Fibroblast of skin of left quadriceps (primary cell): ENCODE results near the gene SCNN1B.
"Not testable (repeated sequence)": the region's sequence is repeated elsewhere in the genome, so short reads cannot be mapped to it uniquely, and the experiment has no call there.

Experiments used
- DNase-seq, 2 experiments: peaks; one replicate each; pipeline ENCODE4 v3.0.0-alpha.2; 2013; ENCODE audit warnings: low read depth in 2 of 2

SCNN1B gene

DNA sequence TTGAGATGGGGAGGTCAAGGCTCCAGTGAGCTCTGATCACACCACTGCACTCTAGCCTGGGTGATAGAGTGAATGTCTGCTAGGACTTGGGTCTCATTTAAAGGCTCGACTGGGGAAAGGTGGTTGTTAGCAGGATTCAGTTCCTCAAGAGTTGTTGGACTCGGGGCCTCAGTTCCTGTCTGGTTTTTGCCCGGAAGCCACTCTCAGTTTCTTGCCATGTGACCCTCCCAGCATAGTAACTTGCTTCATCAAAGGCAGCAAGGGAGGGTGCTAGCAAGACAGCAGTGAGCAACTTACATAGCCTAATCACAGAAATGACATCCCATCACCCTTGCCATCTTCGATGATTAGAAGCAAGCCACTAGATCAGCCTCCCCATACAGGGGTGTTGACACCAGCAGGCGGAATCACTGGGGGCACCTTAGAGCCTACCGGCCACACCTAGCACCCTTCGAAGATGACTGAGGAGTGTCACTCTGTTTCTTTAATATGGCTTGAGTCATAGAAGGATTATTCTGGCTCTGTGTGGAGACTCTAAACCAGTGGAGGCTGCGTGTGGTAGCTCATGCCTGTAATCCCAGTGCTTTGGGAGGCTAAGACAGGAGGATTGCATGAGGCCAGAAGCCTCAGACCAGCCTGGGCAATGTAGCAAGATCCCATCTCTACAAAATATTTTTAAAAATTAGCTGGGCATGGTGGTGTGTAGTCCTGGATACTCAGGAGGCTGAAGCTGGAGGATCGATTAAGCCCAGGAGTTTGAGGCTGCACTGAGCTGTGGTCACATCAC, 13.2 kb upstream of the SCNN1B start:
- no peak for DNase-seq

DNA sequence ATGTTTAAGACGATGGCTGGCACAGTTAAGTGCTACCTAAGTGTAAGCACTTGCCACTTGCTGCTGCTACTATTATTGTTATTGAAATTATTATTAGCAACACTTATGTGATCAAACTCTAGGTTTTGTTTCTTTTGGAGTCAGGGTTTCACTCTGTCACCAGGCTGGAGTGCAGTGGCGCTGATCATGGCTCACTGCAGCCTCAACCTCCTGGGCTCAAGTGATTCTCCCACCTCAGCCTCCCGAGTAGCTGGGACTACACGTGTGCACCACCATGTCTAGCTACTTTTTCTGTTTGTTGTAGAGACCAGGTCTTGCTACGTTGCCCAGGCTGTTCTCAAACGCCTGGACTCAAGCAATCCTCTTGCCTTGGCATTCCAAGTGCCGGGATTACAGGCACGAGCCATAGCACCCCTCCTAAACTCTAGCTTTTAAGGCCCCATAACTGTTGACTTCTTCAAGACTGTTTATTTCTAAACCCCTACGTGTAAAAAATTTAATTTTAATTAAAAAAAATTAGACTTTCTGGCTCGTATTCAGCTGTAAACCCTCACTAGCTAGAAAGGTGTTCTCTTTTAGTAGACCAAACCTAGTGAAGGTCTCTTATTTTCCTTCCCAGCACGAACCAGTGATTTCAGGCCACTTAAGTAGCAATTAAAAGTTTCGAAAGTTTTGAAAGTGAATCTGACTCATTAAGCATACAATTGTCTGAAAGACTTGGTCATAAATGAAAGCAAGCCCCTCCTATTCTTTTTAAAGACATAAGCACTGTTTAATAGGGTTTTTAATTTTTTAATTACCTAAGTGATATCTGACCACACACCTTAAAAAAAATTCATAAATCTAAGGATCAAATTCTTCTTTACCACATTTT, 11.7 kb upstream of the SCNN1B start:
- DNase-seq: no peak

DNA sequence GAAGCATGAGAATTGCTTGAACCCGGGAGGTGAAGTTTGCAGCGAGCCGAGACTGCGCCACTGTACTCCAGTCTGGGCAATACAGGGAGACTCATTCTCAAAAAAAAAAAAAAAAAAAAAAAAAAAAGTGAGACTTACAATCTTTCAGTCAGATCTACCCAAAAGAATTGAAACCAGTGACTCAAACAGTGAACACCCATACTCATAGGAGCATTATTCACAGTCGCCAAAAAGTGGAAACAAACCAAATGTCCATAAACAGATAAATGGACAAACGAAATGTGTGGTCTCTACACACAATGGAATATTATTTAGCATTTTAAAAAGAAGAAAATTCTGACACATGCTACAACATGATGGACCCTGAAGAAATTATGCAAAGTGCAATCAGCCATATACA, 9.1 kb upstream of the SCNN1B start:
- no peak for DNase-seq

DNA sequence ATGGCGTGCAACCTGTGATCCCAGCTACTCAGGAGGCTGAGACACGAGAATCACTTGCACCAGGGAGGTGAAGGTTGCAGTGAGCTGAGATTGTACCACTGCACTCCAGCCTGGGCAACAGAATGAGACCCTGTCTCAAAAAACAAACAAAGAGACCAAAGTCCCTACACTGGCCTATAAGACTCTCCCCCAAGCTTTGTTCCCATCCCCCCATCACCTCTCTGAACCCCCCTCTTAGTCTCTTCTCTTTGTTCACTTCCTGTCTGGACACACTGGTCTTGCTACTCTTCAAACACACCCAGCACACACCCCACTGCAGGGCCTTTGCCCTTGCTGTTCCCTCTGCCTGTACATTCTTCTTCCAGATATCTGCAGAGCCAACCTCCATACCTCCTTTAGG, 7.8 kb upstream of the SCNN1B start:
- DNase-seq: no peak

DNA sequence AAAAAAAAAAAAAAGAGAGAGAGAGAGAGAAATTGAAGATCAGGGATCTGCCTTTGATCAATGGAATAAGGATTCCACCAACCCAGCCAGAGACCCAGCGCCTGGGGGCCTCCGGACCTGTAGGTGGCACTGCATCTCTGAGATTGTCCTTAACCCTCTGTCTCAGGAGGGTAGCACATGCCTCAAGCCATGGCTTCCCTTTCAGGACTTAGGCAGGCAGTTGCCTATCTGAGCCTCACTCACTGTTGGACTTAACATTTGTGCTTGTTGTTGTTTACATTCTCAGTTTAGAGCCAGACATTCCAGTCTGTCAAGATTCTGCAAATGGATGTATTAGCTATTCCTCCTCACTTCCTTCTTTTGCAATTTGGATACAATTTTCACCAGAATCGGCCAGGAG, 5.1 kb upstream of the SCNN1B start:
- DNase-seq: no peak

DNA sequence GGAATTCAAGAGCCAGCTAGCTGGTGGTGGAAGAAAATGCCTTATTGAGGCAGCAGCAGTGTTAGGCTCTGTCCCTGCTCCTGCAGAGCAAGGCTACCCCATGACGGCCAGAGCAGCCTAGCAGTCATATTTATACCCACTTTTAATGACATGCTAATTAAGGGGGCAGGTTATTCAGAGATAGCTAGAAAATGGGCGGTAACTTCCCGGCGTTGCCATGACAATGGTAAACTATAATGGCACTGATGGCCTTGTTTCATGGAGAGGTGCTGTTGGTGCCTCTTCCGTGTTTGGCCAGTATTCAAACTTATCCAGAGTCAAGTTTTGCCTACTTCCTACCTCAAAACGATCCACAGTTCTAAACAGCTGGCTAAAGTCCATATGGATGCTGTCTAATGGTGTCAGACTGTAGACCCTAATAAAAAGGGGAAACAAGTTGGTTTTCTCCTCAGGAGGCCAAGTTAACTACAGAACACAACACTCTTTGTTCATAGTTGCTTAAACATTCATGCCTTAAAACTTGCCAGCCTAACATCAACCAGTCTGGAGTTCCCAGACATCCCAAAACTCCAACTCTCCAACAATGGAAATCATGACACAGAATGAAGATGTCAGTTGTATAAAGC, 3.7 kb upstream of the SCNN1B start:
- no peak for DNase-seq

DNA sequence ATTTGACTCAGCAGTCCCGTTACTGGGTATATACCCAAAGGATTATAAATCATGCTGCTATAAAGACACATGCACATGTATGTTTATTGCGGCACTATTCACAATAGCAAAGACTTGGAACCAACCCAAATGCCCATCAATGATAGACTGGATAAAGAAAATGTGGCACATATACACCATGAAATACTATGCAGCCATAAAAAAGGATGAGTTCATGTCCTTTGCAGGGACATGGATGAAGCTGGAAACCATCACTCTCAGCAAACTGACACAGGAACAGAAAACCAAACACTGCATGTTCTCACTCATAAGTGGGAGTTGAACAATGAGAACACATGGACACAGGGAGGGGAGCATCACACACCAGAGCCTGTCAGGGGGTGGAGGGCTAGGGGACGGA, 2.3 kb upstream of the SCNN1B start:
- DNase-seq: not testable (repeated sequence)

DNA sequence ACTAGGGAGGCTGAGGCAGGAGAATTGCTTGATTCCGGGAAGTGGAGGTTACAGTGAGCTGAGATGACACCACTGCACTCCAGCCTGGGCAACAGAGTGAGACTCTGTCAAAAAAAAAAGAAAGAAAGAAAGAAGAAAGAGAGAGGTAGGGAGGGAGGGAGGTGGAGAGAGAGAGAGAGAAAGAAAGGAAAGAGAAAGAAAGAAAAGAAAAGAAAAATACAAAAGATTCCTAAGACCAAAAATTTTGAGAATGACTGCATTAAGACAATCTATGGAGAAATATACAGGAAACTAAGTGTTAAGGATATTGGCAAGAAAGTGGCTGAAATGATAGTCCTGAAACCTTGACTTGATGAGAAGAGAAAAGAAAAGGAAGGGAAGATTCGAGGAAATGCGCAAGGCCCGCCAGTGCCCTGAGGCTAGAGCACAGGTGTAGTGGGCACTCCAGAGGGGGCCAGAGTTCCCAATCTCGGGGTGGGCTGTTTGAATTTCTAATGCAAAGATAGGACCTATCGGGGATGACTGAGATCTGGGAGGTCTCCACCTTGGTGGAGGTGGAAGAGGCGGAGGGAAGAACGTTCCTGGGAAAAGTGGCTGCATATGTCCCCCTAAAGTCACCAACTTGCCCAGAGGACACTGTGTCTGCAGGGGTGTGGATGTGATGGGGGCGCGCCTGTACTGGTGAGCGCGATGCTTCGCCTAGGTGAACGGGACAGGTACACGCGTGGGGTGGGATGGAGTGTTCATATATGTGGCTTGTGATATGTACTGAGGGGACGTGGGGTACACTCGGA, 654 bp upstream of the SCNN1B start:
- DNase-seq: no peak

DNA sequence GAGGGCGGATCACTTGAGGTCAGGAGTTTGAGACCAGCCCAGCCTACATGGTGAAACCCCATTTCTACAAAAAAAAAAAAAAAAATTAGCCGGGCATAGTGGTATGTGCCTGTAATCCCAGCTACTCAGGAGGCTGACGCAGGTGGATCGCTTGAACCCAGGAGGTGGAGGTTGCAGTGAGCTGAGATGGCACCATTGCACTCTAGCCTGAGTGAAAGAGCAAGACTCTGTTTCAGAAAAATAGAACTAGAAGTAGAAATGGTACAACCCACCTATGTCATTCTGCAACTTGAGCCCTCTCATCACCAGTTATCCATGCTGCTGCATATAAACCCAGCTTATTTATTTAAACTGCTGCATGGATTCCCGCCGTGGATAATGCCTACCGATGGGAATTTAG, 1.6 kb downstream of the SCNN1B start:
- DNase-seq: no peak

DNA sequence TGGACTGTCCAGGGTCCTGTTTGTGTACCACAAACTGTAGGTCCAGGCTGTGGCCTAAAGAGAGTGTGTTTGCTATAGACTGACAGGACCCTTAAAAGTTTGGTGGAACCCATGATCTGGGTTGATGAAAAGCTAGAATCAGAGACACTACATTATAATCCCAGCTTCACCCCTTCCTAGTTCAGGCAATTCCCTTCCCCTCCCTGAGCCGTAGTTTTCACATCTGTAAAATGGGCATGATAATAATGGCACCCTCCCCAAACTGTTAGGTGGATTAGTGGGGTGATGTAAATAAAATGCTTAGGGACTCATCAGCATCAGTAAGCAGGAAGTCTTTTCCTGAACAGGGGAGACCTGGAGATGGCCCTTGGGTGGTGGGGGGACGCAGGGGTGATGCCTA, 2.5 kb downstream of the SCNN1B start:
- no peak for DNase-seq

DNA sequence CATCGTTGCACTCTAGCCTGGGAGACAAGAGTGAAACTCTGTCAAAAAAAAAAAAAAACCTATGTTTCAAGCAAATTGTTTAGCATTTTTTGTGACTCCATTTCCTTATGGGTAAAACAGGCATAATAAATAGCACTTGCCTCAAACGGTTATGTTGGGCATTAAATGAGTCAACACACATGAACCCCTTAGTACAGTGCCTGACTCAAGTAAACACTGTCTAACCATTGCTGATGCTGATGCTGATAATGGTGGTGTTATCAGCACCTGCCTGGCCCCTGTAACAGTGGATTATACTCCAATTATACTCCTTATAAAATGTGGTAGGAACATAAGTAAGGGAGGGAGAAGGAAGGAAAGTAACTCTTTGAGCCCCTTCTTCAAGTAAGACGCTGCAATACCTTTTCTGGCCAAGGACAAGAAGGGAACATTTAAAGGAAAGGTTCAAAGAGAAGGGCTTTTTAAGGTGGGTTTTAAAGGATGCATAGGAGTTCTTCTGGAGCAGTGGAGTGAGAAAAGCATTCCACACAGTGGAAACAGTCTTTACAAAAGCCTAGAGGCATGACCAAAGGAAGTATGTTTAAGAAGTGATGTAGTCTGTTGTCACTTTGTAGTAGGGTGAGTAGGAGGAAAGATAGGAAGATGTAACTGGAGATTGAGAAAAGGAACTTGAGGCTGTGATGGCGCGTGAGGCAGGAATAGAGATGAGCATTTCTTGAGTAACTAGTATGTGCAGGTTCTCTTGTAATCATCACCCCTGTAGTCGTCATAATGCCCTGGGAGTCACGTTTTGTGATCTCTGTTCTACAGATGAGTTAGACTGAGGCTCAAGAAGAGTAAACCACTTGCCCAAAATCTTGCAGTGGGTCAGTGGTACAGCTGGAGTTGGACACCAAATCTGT, 4.3 kb downstream of the SCNN1B start:
- DNase-seq: no peak

DNA sequence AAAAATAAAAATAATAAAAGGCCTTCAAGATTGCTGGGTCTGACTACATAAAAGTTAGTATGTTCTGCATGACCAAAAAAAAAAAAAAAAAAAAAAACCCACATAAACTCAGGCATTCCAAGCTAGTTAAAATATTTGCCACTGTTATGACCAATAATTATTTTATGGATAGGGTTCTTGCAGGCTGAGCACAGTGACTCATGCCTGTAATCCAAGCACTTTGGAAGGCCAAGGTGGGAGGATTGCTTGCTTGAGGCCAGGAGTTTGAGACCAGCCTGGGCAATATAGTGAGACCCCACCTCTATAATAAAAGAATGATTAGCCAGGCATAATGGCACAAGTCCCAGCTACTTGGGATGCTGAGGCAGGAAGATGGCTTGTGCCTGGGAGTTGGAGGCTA, 8.1 kb downstream of the SCNN1B start:
- DNase-seq: no peak

DNA sequence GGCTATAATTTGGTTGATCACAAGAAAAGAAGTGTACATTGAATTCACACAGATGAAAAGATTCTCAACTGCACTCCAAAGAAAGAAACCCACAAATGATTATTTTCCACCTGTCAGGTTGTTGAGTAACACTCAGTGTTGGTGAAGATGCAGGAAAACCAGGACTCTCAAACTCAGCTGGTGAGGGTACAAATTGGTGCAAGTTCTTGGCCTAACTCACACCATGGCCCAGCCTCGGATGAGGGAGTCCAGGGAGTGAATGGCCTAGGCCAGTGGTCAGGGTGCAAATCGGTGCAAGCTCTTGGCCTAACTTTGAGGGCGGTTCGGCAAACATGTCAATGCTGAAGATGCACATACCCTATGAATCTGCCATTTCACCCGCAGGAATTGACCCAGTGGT, 8.6 kb downstream of the SCNN1B start:
- no peak for DNase-seq

DNA sequence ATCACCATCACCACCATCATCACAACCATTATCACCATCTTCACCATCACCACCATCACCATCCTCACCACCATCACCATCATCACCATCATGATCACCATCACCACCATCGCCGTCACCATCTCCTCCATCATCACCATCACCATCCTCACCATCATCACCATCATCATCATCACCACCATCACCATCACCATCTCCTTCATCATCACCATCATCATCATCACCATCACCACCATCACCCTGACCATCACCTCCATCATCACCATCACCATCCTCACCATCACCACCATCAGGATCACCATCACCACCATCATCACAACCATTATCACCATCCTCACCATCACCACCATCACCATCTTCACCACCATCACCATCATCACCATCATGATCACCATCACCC, 14.1 kb downstream of the SCNN1B start:
- no peak for DNase-seq

DNA sequence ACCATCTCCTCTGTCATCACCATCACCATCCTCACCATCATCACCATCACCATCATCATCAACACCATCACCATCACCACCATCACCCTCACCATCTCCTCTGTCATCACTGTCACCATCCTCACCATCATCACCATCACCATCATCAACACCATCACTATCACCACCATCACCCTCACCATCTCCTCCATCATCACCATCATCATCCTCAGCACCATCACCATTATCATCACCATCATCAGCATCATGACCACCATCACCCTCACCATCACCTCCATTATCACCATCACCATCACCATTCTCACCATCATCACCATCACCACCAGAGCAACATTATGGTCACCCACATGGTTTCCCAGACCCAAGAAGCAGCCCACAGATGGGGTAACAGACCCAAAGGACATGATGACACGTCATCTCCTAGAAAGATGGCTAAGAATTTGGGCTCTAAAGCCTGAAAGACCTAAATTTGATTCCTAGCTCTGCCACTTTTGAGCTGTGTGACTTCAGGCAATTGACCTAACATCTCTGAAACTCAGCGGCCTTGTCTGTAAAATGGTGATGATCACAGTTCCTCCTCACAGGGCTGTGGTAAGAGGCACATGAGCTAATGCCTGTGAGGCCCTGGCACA, 14.6 kb downstream of the SCNN1B start:
- no peak for DNase-seq

DNA sequence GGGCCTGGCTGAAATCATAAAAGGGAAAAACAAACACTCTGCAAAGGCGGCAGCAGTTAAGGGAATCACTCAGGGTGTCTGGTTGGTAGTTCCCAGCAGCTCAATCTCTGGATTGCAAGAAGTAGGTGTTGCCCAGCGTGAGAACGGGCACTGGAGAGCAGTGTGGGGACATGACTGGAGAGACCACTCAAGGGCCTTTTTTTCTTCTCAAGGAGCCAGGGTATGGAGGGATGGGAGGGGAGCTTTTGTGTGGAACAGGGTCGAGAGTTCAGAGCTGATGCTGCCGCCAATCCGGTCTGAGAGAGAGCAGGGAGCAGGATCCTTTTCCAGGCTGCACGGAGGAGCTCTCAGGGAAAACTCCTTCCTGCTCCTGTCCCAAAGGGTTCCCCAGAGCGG, 15.2 kb downstream of the SCNN1B start:
- DNase-seq: no peak

DNA sequence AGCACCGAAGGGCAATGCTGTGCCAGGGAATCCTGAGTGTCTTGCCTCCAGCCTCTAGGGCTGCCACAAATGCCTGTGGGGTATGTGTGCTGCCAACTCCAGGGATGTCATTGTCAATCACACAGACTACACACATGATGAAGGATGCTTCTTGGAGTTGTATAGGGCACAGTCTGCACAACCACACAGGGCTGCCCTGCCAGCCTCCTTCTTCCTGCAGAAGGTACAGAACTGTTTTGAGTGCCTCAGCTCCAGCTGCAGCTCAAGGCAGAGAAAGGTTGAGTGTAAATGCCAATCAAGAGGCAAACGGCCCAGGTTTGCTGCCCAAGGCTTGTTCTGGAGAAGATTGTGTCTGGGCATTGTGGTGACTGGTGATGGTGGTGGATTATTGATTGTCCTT, 15.6 kb downstream of the SCNN1B start:
- DNase-seq: no peak

DNA sequence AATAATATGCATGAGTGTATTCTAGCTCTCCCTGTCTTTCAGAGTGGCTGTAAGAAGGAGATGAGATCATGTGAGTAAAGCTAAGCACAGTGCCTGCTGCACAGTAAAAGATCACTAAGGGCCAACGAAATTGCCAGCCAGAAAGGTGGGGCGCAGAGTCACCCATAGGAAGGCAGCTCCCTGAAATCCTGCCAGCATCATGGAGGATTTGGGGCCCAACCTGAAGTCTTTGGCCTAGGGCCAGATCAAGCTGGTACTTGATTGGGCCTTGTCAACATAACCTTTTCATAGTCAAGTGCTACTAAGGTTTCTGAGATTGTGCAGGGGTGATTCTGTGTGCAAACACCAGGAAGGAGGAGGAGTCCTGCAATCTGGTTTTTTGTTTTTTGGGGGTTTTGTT, 16.5 kb downstream of the SCNN1B start:
- no peak for DNase-seq

DNA sequence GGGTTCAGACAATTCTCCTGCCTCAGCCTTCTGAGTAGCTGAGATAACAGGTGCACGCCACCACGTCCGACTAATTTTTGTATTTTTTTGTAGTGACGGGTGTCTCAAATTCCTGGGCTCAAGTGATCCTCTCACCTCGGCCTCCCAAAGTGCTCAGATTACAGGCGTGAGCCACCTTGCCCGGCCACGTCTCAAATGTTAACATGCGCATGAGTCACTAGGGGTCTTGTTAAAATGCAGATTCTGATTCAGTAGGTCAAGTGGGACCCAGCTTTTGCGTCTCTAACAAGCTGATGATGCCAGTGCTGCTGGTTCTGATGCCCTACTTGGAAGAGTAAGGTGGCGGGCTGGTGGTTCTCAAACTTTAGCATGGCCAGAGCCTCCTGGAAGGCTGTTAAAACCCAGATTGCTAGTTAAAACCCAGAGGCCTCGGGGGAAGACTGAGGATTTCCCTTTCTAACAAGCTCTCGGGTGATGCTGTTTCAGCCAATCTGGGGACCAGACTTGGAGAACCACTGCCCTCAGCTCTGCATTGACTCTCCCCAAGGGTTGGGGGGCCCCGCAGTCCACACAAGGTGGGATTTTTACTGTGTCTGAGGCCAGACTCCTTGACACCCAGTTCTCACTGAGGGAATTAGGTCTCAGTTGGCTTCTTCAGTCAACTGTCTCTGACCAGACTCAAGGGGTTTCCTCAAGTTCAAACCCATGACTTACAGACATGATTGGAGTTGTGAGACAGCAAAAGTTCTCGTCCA, 17.9 kb downstream of the SCNN1B start:
- DNase-seq: no peak

DNA sequence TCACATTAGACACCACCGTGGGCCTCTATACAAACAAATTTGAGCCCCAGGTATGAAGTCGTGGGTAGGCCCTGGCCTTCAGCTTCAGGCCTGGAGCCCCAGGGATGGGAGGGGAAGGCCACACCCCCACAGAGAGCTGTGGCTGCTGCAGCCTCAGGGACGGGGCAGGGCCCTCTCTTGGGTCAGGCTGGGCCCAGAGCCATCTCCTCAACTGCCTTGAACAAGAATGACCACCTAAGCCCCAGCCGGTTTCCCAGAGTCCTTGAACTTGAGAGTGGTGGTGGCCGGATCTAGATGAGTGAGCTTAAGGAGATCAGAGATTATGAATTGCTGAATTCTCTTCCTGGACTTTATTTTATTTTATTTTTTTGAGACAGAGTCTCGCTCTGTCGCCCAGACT, 18.6 kb downstream of the SCNN1B start:
- no peak for DNase-seq
